ENCODE data around the gene INO80E.
A peak's percentile ranks its signal among the peaks of the same experiment; 100 is the strongest.

Gene INO80E

DNA sequence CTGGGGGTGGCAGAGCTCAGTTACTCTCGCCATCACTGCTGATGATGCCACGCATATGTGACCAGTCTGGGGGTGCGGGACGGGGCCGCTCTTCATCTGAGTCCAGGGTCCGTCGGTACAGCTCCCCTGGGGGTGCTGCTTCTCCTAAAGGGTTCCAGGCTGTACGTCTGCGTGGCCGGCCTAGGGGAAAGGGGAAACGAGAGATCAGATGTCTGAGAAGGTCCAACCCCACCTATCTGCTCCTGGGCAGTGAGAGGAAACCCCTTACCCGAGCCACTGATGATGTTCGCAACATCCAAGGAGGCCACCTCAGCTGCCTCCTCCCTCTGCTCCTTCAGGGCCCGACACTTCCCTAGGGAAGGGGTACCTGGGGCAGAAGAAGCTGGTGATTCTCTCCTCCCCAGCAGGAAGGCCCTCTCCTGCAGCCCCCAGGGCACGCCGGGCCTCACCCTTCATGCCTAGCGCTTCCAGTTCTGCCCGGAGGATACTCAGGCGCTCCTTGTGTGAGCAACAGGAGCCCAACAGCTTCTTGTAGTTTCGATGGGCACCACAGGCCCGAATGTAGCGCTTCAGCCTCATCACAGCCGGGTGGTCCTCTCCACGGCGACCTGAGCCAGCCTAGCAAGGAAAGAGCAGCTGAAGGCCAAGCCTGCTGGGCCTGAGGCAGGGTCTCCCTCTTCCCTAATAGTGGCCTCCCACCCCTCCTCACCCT lies 2.7 kb upstream of the INO80E start:
- FAIRE-seq = no peak

DNA sequence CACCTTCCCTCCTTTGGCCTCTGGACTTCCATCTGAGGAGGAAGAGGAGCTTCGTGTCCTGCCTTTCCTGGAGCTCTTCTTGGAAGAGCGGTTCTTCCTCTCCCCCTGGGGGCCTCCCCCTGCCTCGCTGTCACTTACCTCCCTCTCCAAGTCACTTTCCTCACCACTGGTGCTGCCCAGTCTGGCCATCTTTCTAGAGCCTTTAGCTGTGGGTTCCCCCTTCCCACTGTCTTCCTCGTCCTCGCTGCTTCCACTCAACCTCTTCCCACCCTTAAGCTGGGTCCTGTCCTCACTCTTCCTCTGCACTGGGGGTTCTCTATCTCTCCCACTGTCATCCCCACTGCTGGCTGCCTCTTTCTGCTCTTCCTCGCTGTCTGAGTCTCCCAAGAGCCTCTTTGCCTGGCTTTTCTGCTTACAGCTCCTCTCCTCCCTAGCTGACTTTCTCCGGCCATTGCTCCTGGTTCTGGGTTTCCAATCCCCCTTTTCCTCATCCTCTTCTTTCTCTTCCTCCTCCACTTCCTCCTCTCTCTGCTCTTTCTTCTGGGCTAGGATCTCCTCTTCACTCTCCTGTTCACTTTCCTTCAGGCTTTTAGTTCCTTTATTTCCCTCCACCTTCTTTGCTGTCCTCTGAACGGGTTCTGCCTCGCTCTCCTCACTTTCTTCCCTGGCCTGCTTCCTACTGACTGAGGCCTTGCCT lies 2.0 kb upstream of the INO80E start:
- no peak for FAIRE-seq

DNA sequence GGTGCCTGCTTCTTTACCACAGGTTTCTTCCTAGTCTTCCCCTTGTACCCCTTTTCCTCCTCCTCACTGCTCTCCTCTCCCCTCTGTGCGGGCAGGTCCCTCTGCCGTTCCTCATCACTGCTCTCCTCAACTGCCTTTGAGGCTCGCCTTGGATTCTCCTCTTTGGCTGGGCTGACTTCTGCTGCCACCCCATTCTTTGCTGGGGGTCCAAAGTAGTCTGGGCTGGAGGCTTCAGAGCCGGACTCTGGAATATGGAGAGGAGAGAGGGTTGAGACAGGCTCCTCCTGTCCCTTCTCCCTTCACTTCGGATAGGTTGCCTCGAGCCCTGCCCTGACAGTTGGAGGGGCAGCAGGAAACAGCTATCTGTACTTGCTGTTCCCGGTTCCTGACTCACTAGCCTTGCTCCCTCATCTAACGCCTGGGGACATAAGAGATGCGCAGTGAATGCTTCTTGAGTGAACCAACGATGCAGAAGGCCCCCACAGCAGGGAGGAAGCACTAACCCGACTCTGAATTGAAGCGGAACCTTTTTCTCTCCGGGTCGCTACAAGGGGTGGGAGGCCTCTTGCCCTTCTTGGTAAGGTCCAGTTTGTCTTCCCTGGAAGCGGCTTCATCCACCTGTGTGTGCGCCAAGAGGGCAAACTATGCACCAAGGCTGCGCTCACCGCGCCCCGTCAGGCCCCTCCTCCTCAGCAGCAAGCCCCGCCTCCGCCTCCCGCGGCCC lies 1.3 kb upstream of the INO80E start:
- no peak for FAIRE-seq

DNA sequence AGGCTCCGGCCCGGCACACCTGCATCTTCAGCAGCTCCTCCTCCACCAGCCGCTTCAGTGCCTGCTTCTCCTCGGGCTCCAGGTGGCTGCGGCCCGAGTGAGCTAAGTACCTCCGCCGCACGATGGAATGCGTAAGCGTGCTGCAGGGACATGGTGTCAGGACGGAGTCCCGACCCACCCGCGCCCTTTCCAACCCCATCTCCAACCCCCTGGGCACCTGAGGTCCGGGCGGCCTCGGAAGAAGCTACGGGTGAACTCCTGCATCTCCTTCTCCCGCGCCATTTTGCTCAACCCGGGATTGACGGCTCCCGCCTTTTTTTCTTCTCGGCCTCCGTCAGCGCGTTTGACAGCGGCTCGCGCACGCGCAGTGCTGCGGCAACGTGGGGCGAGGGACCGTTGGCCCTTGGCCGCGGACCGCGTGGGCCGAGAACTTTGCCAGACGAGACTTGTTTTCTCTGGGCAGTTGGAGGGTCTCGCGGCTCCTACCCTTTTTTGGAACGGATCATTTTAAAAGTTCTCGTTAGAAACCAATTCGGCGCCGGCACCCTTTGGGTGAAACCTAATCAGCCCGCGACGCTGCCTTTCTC lies 624 bp upstream of the INO80E start, which contains the start of gene HIRIP3:
Gene HIRIP3, minus strand, starts transcription at position 294 of the 587 bp plus-strand sequence. Its CDS starts 12 bp downstream, at position 282.
- FAIRE-seq = no peak

DNA sequence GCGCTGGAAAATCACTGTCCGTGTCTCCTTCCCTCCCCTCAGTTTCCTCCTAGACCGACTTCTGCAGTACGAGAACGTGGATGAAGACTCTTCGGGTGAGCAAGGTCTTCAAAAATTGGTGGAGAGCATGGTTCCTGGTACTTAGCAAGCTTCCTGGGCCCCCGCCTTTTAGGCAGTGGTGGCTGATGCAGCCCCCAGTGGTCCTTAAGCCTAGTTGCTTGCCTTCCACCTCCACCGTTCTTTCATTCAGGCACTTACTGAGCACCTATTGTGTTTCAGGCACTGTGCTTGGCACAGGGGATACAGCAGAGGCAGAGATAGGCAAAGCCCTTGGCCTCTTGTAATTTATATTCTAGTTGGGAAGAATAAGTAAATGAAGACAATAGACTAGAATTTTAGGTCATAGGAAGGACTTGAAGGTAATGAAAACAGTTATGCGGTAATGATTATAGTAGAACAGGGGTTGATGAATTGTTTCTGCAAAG lies 767 bp downstream of the INO80E start:
- no peak for FAIRE-seq

DNA sequence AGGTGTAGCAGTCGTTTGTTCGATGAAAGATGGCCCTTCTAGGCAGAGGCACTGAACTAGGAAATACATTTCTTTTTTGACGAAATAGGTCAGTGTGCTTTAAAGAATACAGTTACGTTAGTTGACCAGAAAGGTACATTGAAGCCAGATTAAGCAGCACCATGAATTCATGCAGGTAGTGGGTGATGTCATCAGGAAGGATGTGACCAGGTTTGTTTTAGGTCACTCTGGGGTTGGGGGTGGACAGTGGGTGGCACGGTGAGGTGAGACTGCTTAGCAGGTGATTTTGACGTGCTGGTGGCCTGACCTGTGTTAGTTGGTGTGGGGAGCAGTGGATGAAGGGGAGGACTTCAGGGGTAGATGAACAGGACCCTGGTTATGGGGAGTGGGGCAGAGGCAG lies 3.6 kb downstream of the INO80E start:
- FAIRE-seq = no peak

DNA sequence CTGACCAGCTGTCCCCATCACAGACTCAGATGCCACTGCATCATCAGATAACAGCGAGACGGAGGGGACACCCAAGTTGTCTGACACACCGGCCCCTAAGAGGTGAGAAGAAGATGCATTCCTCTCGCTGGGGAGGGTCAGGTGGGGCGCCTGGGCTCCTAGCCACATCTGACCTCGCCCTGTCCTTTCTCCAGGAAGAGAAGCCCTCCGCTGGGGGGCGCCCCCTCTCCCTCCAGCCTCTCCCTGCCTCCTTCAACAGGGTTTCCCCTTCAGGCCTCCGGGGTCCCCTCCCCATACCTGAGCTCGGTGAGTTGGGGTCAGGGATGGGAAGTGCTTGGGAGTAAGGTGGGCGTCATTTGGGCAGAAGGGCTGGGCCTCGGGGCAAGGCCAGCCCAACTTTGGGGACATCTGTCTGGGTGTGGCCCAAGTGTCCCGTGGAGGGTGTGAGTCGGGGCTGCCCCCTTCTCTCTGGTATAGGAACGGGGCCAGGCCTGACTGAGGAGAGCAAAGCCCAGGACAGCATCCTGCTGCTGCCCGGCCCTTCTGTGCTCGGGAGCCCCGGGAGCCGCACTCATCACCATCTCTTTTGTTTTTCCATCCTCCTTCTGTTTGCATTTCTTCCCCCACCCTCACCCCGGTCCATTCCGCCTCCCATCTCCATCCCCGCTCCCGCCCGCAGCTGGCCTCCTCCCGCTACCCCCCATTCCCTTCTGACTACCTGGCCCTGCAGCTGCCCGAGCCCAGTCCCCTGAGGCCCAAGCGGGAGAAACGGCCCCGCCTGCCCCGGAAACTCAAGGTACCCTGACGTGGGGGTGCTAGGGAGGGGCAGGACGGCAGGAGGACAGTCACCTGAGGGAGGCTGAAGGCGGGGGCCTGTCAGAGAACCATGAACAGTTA lies 4.9 kb downstream of the INO80E start:
- no peak for FAIRE-seq

DNA sequence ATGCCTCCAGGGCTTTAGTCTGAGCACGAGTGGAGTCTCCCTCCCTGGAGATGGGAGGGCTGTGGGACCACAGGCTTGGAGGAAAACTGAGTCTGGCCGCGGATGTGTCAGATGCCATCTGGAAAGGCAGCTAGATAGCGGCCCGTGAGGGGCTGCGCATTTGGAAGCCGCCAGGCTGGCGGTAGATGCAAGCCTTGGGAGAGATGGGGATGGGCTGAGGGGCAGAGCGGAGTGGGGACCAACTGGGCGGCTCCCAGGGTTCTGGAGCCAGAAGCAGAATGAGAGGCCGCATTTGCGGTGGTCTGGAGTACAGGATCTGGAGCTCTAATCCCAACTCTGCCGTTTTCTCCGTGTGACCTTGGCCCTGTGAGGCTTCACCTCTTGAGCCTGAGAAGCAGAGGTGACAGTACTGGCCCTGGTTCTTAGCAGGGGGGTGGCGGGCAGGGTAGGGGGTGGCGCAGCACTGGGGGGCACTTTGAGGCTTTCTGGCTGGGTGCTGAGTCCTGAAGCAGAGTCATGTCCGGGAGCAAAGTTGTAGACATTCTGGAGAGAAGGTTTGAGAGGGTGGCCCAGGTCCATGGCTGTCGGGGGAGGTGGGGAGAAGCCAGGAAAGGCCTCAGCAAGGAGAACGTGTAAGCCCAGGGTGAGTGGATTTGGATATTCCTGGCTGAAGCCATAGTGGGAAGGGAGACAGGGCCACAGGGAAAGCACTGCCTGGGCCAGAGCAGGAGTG lies 6.7 kb downstream of the INO80E start:
- FAIRE-seq = no peak

DNA sequence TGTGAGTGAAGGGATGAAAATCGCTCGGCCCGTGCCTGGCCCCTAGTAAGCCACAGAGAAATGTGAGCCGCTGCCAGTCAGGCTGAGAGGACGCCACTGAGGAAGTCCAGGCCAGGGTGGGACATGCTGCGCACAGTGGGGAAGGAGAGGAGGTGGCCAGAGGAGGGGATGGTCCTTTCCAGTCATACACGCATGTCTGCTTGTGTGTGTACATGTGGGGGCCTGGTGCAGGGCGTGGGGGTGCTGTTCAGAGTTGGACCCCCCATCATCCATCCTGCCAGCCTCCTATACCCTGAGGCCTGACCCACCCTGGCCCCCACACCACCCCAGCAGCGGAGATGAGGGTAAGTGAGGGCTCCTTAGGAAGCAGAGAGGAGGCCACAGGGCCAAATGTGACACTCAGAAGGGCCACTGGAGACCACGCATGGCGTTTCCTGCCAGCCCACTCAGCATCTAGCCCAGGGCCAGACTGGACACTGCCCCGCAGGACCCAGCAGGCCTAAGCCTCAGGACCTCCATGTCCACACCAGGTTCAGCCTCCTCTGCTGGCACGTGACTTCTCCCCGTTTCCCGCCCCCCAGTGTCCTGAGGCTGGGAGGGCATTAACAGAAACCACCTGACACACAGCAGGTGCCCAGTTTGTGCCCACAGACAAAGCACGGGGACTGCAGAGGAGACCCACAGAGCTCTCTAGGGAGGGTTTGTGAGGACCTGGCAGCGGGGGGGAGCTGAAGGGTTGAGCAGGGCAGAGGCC lies 7.8 kb downstream of the INO80E start:
- no peak for FAIRE-seq

DNA sequence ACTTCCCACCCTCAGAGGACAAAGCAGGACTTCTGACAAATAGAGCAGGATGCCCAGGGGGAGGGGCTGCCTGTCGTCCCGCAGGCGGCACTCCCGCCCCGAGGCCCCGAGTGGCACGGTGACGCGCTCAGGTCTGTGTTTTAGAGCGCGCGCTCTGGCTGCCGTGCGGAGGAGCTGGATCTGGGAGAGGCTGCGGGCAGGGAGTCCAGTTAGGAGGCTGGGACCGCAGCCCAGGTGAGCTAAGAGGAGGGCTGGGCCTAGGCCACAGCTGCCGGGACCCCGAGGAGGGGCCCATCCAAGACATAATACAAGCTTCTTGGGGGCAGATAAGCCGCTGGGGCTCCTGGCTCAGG lies 8.4 kb downstream of the INO80E start:
- no peak for FAIRE-seq

DNA sequence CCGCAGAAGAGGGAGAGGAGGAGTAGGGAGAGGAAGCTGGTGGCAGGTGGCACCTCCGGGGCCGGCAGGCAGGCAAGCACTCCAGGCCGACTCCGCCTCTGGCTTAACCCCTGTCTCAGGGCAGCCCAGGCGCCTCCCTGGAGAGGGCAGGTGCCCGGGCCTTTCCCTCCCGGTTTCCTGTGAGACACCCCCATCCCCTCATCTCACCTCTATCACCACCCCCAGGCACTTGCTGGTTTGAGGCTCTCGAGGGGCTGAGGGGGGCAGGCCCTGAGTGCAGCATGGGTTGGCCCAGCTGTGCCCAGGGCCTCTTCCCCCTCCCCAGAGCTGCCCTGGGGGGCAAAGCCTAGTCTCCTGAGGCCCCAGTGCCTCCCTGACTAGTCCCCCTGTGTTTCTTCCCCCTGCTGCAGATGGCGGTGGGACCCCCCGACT lies 8.8 kb downstream of the INO80E start:
- no peak for FAIRE-seq

DNA sequence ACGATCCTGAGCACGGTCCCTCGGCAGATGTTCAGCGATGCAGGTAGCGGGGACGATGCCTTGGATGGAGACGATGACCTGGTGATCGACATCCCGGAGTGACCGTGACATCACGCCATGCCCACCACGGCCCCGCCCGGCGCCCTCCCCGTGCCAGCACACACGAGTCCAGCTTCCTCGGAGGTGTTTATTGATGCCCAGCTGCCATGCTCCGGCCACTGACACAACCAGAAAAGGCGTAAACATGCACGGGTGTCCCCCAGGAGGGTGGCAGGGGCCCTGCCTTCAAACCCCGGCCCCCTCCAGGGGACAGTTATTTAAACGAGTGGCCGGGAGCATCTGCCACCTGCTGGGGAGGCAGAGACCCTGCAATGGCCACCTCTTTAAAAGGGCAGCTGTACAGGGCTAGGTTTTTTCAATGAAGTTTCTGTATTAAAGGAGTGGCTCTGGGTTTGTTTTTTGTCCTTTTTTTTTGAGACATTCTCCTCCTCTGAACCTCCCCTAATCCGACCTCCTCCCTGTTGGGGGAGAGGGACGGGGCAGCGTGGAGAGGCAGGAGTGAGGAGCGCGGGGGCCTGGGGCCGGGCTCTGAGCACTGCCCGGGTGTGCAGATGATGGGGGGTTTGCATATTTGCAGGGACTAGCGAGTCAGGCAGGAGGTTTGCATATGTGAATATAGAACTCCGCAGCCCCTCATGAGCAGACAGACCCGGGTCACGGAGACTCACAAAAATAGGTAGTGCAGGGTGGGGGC lies 9.5 kb downstream of the INO80E start:
- peak; percentile 82 for FAIRE-seq

DNA sequence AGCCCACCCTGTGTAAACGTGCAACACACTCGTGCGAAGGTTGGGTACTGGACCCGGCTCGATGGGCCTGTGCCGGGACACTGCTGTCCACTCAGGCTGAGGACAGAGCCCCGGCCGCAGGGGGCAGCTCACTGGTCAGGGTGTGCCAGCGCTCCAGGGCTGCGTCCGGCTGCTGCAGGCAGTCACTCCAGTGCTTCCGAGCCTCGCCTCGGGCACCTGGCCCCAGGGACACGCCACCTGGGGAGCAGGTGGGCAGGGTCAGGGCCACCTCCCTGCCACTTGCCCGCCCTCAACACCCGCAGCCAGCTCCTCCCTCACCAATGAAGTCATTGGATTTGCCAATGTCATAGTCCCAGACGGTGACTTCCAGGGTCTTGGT lies 10.0 kb downstream of the INO80E start:
- FAIRE-seq = no peak

DNA sequence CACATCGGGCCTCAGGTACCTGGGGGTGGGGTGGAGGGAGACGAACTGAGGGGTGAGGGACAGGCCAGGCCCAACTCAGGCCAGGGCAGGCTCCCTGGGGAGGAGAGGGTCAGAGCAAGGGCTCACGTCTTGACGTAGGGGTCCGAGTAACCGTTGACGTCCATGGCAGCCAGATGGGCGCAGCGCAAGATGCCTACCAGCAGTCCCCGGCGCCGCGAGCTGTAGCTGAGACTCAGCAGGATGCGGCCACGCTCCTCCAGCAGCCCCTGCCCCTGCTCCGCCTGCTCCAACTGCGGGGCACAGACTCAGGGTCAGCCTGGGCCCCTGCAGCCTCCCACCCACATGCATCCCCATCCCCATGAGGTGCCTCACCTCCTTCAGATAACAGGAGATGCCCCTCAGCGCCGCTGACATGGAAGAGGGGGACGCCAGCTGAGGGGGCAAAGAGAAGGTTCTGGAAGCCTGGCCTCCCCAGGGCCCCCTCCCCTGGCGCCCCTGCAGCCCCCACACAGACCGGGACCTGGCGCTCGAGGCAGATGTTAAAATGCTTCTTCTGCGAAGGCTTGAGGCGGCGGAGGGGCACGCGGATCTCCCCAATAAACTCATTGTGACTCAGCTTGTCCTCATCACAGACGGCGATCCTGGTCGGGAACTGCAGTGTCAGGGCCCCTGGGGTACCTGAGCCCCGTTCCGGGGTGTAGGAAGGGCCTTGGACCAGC lies 10.8 kb downstream of the INO80E start:
- FAIRE-seq = no peak

DNA sequence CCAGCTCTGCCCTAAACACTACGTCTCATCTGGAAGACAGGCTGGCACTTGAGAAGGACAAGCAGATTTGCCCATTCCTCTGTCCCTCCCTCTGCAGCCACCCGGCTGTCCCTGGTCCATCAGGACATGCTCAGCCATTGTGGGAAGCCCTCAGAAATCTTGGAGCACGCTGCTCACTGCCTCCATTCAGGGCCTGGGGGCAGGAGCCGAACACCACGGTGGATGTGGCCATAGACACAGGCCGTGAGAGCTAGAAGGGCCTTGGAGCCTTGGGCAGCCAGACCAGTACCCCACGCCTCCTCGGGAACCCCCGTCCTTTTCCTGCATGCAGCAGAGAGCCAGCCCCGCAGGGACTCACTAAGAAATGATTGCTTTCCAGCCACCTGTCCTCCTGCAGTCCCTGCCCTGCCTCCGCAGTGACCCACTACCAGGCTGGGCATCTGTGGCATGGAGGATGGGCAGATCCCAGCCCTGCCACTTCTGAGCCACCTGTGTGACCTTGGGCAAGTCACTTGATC lies 11.4 kb downstream of the INO80E start:
- no peak for FAIRE-seq

DNA sequence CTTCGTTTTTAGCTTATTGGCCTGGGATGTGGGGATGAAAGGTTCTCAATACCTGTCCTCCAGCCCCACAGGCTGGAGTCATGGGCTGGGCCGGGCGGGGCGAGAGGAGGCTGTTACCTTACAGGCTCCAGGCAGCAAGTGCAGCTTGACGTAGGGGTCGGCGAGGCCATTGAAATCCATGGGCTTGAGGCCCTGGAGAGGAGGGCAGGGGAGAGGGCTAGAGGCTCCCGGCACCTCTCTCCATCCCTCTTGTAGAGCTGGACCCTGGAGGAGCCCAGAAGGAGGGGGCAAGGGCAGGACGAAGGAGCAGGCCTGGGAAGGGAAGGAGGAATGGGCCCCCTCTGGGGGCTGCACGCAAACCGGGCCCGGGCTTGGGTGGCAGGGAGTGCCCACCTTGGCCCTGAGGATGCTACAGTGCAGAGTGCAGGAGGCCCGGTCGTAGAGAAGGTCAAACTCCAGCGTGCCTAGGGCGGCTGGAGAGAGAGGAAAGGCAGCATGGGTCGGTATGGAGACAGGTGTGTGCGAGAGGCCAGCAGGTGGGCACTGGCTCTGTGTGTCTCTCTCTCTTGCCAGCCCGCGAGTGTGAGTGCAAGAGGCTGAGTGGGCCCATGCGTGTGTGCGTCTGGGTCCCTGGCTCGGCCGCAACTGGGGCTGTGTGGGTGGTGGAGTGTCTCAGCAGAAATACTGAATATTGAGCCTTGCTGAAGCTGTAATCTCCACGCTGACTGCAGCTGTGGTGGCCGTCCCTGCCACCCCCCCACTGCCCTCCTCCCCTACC lies 13.2 kb downstream of the INO80E start:
- no peak for FAIRE-seq

DNA sequence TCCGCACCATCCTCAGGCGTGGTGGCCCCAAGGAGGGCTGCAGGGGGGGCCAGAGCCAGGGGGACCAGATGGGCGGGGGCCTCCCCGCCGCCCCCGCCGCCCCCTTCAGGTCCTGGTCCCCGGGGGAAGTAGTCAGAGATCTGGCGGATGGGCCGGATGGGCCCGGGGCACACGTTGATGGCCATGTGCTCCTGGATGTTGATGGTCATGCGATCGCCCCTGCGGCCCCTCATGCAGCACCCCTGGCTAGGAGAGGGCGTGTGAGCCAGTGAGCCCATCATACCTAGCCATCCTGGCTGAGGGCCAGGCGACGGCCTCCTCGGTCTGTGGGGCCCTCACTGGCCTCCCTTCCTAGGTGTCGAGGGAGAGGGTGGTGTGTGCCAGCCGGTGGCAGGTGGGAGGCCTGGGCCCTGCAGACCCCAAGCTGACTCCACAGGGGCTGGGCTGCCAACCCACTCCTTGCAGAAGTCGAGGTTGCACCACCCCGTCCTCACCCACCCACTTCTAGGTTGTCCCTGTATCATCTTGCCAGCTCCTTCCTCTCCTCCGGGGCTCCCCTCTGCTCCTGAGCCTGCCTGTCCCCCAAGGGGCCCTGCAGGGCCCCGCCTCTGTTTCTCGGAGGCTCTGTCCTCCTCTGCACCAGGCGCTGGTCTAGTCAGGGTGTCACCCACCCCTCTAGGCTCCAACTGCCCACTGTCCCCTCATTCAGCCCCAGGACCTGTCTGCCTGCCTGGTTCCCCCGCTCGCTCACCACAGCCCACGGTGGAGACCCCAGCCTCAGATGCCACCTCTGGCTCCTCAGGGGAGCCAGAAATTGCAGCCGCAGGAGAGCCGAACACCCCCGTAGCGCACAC lies 14.2 kb downstream of the INO80E start:
- FAIRE-seq = no peak

All from G401.6 (cell line).